ENCODE results near the gene RTKN.
A peak's percentile ranks its signal among the peaks of the same experiment; 100 is the strongest.

Gene RTKN

GRCh38 chr2:74387346-74387745 lies 54.4 kb downstream of the RTKN start:
- TF ChIP-seq CTCF (IDR thresholded peaks at IDR 0.05; ENCODE audit: control insufficient read depth, insufficient read depth, low read depth, low read length, missing control alignments), result no peak
- H3K4me3 ChIP-seq (ENCODE audit: control insufficient read depth, low read depth, low read length), result no peak overlapping the region
- no peak for DNase-seq (ENCODE audit: low read depth)

GRCh38 chr2:74385396-74385795 lies 56.3 kb downstream of the RTKN start:
- no peak for TF ChIP-seq CTCF (IDR thresholded peaks at IDR 0.05; ENCODE audit: control insufficient read depth, insufficient read depth, low read depth, low read length, missing control alignments)

GRCh38 chr2:74384051-74384450 lies 57.7 kb downstream of the RTKN start:
- no peak for DNase-seq (ENCODE audit: low read depth)
- no peak for TF ChIP-seq CTCF (IDR thresholded peaks at IDR 0.05; ENCODE audit: control insufficient read depth, insufficient read depth, low read depth, low read length, missing control alignments)
- H3K4me3 ChIP-seq (ENCODE audit: control insufficient read depth, low read depth, low read length), result no peak overlapping the region

More at GRCh38 chr2:74385396-74385795, 56.3 kb downstream of the RTKN start:
- H3K4me3 ChIP-seq (ENCODE audit: control insufficient read depth, low read depth, low read length), result no peak overlapping the region
- no peak for DNase-seq (ENCODE audit: low read depth)

- no peak overlapping the region for H3K4me3 ChIP-seq (ENCODE audit: control insufficient read depth, low read depth, low read length)
- no peak for TF ChIP-seq CTCF (IDR thresholded peaks at IDR 0.05; ENCODE audit: control insufficient read depth, insufficient read depth, low read depth, low read length, missing control alignments)
- peak; percentile 27 for DNase-seq (ENCODE audit: low read depth)
These were observed 58.5 kb downstream of the RTKN start for GRCh38 chr2:74383254-74383653.

- no peak for TF ChIP-seq CTCF (IDR thresholded peaks at IDR 0.05; ENCODE audit: control insufficient read depth, insufficient read depth, low read depth, low read length, missing control alignments)
- DNase-seq (ENCODE audit: low read depth), result no peak
- H3K4me3 ChIP-seq (ENCODE audit: control insufficient read depth, low read depth, low read length), result no peak overlapping the region
These were observed 60.0 kb downstream of the RTKN start for GRCh38 chr2:74381751-74382150.

- TF ChIP-seq CTCF (IDR thresholded peaks at IDR 0.05; ENCODE audit: control insufficient read depth, insufficient read depth, low read depth, low read length, missing control alignments), result no peak
- peak within 1 kb of the TSS; percentile 40 for H3K4me3 ChIP-seq (ENCODE audit: control insufficient read depth, low read depth, low read length)
- DNase-seq (ENCODE audit: low read depth), result peak; percentile 14
These were observed 61.6 kb downstream of the RTKN start, which contains the start of gene DCTN1 for GRCh38 chr2:74379851-74380789. Gene DCTN1, minus strand, starts transcription at chr2:74380311. Its CDS starts 274 bp downstream, at chr2:74380037.

All from AG09309 (cell line).